ENCODE results near the gene ME1. TPM values are rescaled to one million over a fixed set of nuclear protein-coding genes. Genes with fewer than 3 reads are reported as not detected.

ME1 gene
- total and polyA plus RNA-seq, 2 experiments from 2014 or later: 4.0 to 10.0 TPM

GRCh38 chr6:83378621-83379388, 52.0 kb downstream of the ME1 start:
- Histone ChIP-seq H3K27ac (peak overlapping the region; percentile 56), H3F3A (ENCODE audit: insufficient read depth) (peaks cover 14% of the 10 kb centered on the region), H3K4me1 (ENCODE audit: insufficient read depth) (peaks cover 23% of the 10 kb centered on the region), H3K9me3 (ENCODE audit: low read depth) (no peaks in the 10 kb centered on the region), H3K79me2 (ENCODE audit: insufficient read depth) (no peaks in the 10 kb centered on the region), H3K36me3 (ENCODE audit: low read depth) (no peaks in the 10 kb centered on the region), H3K27me3 (replicated peaks; ENCODE audit: insufficient read depth) (no peaks in the 10 kb centered on the region), H3K4me2 (ENCODE audit: unreplicated experiment) (peak overlapping the region; percentile 39), H3K9me2 (ENCODE audit: insufficient read depth) (no peaks in the 10 kb centered on the region), H4K20me1 (ENCODE audit: insufficient read depth) (no peaks in the 10 kb centered on the region), H3K4me3 (peak overlapping the region; percentile 16), H3K9ac (no peak overlapping the region), H2AFZ (no peak overlapping the region)
- peak; percentile 73 for DNase-seq
- 0 out of 2 replicates have a peak, but pooled peaks have one; percentile 34 for TF ChIP-seq EZH2phosphoT487 (IDR thresholded peaks at IDR 0.05; ENCODE audit: insufficient read depth, low read depth)
- no peak for TF ChIP-seq EZH2 (IDR thresholded peaks at IDR 0.05; ENCODE audit: insufficient read depth, poor library complexity, severe bottlenecking)
- in situ Hi-C loops (cut with MboI): no loop called here

GRCh38 chr6:83371423-83371822, 59.4 kb downstream of the ME1 start:
- 64 to 82% methylated on average over 3 of the region's 3 CpGs for WGBS, 2 experiments (ENCODE audit: low coverage in 1 of 2, low lambda C conversion rate in 2 of 2, missing lambda C conversion rate in 2 of 2)

GRCh38 chr6:83370567-83370966, 60.3 kb downstream of the ME1 start:
- H4K20me1 ChIP-seq (ENCODE audit: insufficient read depth): no peaks in the 10 kb centered on the region
- no peaks in the 10 kb centered on the region for H3K9me3 ChIP-seq (ENCODE audit: low read depth)
- H3K9ac ChIP-seq: no peak overlapping the region
- no peak overlapping the region for H3K4me2 ChIP-seq (ENCODE audit: unreplicated experiment)
- TF ChIP-seq EZH2 (IDR thresholded peaks at IDR 0.05; ENCODE audit: insufficient read depth, poor library complexity, severe bottlenecking): no peak
- no peak for TF ChIP-seq EZH2phosphoT487 (IDR thresholded peaks at IDR 0.05; ENCODE audit: insufficient read depth, low read depth)
- H3K9me2 ChIP-seq (ENCODE audit: insufficient read depth): no peaks in the 10 kb centered on the region
- no peaks in the 10 kb centered on the region for H3K27me3 ChIP-seq (replicated peaks; ENCODE audit: insufficient read depth)
- in situ Hi-C loops (cut with MboI): no loop called here
- no peak overlapping the region for H3K4me3 ChIP-seq
- no peak overlapping the region for H3K27ac ChIP-seq
- 92 to 96% methylated on average over 3 of the region's 3 CpGs for WGBS, 2 experiments (ENCODE audit: low coverage in 1 of 2, low lambda C conversion rate in 2 of 2, missing lambda C conversion rate in 2 of 2)
- H2AFZ ChIP-seq: no peak overlapping the region
- H3K79me2 ChIP-seq (ENCODE audit: insufficient read depth): no peaks in the 10 kb centered on the region
- no peaks in the 10 kb centered on the region for H3F3A ChIP-seq (ENCODE audit: insufficient read depth)
- no peaks in the 10 kb centered on the region for H3K4me1 ChIP-seq (ENCODE audit: insufficient read depth)
- no peak for DNase-seq
- H3K36me3 ChIP-seq (ENCODE audit: low read depth): no peaks in the 10 kb centered on the region

More at GRCh38 chr6:83371423-83371822, 59.4 kb downstream of the ME1 start:
- H3K9me2 ChIP-seq (ENCODE audit: insufficient read depth): no peaks in the 10 kb centered on the region
- no peaks in the 10 kb centered on the region for H3K9me3 ChIP-seq (ENCODE audit: low read depth)
- H3K79me2 ChIP-seq (ENCODE audit: insufficient read depth): no peaks in the 10 kb centered on the region
- no peak for TF ChIP-seq EZH2 (IDR thresholded peaks at IDR 0.05; ENCODE audit: insufficient read depth, poor library complexity, severe bottlenecking)
- no peak for TF ChIP-seq EZH2phosphoT487 (IDR thresholded peaks at IDR 0.05; ENCODE audit: insufficient read depth, low read depth)
- H3F3A ChIP-seq (ENCODE audit: insufficient read depth): no peaks in the 10 kb centered on the region
- peak; percentile 37 for DNase-seq
- H3K27ac ChIP-seq: no peak overlapping the region
- H3K4me3 ChIP-seq: no peak overlapping the region
- H3K9ac ChIP-seq: no peak overlapping the region
- H3K4me2 ChIP-seq (ENCODE audit: unreplicated experiment): no peak overlapping the region
- no peaks in the 10 kb centered on the region for H3K36me3 ChIP-seq (ENCODE audit: low read depth)
- in situ Hi-C loops (cut with MboI): no loop called here
- no peaks in the 10 kb centered on the region for H3K4me1 ChIP-seq (ENCODE audit: insufficient read depth)
- no peaks in the 10 kb centered on the region for H4K20me1 ChIP-seq (ENCODE audit: insufficient read depth)
- H2AFZ ChIP-seq: no peak overlapping the region
- no peaks in the 10 kb centered on the region for H3K27me3 ChIP-seq (replicated peaks; ENCODE audit: insufficient read depth)

GRCh38 chr6:83369692-83370091, 61.2 kb downstream of the ME1 start:
- Histone ChIP-seq H3K79me2 (ENCODE audit: insufficient read depth) (no peaks in the 10 kb centered on the region), H3K9me3 (ENCODE audit: low read depth) (no peaks in the 10 kb centered on the region), H3K27ac (no peak overlapping the region), H3K4me2 (ENCODE audit: unreplicated experiment) (no peak overlapping the region), H2AFZ (no peak overlapping the region), H3K9me2 (ENCODE audit: insufficient read depth) (no peaks in the 10 kb centered on the region), H3K4me3 (no peak overlapping the region), H3K36me3 (ENCODE audit: low read depth) (no peaks in the 10 kb centered on the region), H4K20me1 (ENCODE audit: insufficient read depth) (no peaks in the 10 kb centered on the region), H3K9ac (no peak overlapping the region), H3K4me1 (ENCODE audit: insufficient read depth) (no peaks in the 10 kb centered on the region), H3K27me3 (replicated peaks; ENCODE audit: insufficient read depth) (no peaks in the 10 kb centered on the region), H3F3A (ENCODE audit: insufficient read depth) (no peaks in the 10 kb centered on the region)
- in situ Hi-C loops (cut with MboI): no loop called here
- no peak for TF ChIP-seq EZH2 (IDR thresholded peaks at IDR 0.05; ENCODE audit: insufficient read depth, poor library complexity, severe bottlenecking)
- TF ChIP-seq EZH2phosphoT487 (IDR thresholded peaks at IDR 0.05; ENCODE audit: insufficient read depth, low read depth): no peak
- DNase-seq: no peak
- WGBS, 2 experiments (ENCODE audit: low coverage in 1 of 2, low lambda C conversion rate in 2 of 2, missing lambda C conversion rate in 2 of 2): 88 to 91% methylated on average over 3 of the region's 3 CpGs

Measured in GM23248 (cell line).